GM21529 (cell line): ENCODE data around the gene SHQ1.
A peak's percentile ranks its signal among the peaks of the same experiment; 100 is the strongest.
"Not testable (repeated sequence)": the region's sequence is repeated elsewhere in the genome, so short reads cannot be mapped to it uniquely, and the experiment has no call there.

Experiments
- ATAC-seq: cut with Tn5 transposase; IDR thresholded peaks from one replicate; pipeline ENCODE4 v1.9.1; 2021; ENCODE audit not compliant: unreplicated experiment

SHQ1 gene

DNA sequence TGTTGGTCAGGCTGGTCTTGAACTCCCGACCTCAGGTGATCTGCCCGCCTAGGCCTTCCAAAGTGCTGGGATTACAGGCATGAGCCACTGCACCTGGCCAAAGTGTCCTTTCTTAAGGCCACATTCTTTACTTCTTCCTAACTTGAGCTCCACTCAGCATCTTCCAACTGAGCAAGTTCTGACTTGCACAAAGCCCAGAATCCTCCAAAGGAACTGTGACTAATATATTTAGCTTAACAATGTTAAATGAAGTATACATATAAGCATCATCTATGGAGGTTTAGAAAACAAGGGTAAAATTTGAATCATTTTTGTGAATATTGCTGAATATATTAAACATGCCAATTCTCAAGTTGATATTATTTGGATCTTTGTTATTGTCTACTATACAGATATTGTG is 93.7 kb downstream of the SHQ1 start:
- no peak for ATAC-seq

GRCh38 chr3:72753495-72753894 is 94.8 kb downstream of the SHQ1 start:
- ATAC-seq = no peak

- no peak for ATAC-seq
Observed at GRCh38 chr3:72750405-72750965, 97.8 kb downstream of the SHQ1 start.

GRCh38 chr3:72748659-72749058 is 99.6 kb downstream of the SHQ1 start:
- ATAC-seq = no peak

GRCh38 chr3:72746430-72747411 is 101.5 kb downstream of the SHQ1 start:
- no peak for ATAC-seq

- no peak for ATAC-seq
Observed at GRCh38 chr3:72745146-72745999, 102.9 kb downstream of the SHQ1 start.

DNA sequence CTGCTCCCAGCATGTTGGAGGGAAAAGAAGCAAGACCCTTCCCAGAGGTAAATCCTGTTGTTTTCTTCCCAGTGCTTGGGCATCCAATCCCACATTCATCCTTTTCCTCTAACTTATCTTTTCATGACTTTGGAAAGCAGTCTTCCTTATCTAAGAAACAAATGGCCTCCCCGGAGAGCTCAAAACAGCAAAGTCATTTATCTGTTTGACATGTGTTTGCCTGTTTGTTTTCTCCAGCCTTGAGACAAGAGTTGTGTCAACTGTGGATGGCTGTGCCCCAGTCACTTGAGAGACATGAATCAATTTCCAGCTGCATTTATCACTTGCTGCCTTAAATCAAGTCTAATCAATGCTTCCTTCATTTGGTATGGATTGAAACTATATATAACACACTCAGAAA is 103.9 kb downstream of the SHQ1 start:
- no peak for ATAC-seq

DNA sequence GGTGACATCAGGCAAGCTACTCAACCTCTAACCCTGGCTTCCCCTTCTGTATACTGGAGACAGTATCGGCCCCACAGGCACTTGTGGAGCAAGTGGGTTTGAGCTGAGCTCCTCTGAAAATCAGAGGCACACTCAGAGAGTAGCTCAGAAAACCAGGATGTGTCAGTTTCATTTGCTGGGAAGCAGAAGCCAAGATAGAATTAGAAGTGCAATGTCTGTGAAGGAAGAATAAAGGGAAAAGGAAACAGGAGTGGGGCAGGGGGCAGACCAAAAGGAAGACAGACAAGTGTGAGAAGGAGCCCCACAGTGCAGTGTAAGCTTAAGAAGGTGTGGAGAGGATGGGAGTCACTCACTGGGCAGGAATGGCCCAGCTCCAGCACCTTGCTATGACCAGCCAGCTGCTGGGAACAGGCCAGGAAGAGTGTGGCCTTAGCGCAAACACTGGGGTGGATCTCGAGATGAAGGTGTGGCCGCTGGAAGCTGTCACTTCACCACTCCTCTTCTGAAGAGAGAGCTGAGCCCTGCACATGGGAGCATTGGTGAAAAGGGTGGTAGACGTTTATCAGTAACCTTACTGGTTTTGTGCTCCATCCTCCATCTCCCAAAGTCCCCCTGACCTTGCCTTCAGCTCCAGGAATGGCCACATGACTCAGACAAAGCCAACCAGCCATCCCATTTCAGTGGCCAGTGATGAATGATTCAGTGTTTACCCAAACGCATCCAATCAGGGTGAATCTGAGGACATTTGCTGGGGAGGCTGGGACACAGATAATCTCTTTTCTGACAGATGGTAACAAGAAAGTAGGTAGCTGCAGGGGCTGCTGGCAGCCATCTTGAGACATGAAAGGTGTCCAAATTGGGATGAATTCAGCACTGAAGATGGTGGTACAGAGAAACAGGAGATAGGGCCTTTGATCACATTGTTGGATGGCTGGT is 108.4 kb downstream of the SHQ1 start:
- no peak for ATAC-seq

DNA sequence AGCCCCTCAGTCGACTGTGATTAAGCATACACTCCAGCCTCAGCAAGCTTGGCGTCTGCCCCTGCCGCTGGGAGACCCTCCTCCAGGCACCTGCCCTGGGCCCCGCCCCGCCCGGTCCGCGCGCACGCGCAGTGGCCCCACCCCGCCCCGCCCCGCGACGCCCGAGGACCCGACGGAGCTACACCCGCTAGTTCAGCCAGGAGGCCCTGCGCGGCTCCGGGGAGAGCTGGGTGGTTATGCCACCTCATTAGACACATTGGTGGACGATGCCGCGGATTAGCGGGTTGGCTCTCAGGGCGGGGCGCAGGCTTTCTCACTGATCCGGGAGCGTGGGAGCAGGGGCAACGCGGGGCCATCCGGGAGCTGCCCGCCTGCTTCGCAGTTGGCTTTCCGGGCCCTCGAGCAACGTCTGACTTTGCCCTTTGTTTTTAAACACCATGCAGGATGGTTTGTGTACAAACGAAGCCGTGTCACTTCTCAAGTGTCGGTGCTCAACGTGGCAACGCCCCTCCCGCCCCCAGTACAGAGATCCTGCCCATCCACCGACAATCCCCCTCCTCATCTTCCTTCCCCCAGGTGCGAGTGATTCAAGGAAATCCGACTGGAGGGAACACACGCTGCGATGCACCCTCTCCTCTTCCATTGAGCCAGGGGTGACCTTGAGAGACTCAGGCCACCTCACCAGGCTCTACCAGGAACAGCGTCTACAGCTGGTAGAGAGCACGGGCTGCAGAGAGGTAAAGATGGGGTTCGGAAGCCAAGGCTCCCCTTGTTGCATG is 109.3 kb downstream of the SHQ1 start:
- ATAC-seq = peak; percentile 78

DNA sequence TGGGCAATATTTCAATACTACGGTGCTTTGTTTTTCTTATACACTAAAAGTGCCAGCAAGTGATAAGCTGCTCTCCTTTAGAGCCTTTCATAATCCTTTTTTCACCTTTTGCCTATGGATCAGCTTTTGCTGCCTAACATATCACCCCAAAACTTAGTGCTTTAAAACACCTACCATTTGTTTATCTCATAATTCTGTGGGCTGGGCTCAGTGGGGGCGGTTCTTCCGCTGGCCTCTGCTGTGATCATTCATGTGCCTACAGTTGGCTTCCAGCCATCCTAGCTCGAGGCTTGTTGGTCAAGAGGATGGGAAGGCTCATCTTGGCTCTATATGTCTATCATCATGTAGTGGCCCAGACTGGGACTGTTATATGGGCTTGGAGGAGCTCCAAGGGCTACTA is 113.2 kb downstream of the SHQ1 start:
- not testable (repeated sequence) for ATAC-seq

DNA sequence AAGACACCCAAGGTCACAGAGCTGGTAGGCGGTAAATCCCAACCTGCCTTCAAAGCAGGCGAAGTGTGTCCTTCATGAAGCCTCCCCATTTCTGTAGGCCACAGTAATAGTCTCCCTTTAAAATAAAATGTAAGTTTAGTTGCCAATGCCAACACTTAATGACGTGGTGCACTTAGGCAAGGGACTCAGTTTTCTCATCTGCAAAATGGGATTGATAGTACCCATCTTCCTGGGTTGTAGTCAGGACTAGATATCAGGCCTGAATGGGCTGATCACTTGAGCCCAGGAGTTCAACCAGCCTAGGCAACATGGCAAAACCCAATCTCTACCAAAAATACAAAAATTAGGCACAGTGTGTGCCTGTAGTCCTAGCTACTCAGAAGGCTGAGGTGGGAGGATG is 114.6 kb downstream of the SHQ1 start:
- ATAC-seq = no peak

DNA sequence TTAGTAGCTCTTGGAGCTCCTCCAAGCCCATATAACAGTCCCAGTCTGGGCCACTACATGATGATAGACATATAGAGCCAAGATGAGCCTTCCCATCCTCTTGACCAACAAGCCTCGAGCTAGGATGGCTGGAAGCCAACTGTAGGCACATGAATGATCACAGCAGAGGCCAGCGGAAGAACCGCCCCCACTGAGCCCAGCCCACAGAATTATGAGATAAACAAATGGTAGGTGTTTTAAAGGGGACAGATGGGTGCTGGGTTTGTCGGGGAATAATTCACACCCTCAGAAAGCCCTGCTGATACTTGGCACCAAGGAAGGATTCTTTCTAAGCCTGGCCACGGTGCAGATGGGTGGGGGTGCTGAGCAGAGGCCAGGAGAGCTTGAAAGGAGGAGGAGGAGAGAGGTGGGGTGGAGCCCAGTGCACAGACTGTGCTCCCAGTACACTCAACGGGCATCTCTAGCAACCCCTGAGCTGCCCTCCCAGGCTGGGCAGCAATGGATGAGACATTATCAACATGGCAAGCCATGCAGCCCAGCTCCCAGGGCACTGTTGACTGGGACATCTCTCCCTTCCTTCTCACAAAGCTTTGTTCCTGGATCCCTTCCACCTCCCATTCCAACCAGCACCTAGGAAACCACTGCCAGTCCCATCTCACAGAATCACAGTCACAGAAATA is 115.4 kb downstream of the SHQ1 start:
- ATAC-seq = not testable (repeated sequence)

DNA sequence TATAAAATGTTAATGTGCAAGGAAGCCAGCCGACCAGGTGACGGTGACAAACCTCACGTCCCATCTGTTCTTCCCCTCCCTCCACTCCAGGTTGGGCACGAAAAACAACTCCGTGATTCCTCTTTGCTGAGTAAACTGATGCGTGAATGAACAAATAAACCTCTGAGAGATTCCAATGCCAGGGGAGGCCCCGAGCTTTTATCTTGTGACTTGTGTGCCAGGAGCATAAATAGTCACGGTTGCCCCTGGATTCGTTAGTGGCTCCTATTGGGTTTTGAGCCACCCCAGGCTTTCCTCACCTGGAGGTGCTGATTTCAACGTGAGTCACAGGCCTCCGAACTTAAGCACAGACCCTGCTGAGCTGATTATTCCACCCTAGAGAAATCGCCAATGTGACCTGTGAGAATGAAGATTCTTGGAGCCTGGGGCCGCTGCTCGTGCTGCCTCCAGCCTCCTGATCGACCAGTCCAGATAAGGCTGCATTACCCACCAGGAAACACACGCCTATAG is 119.2 kb downstream of the SHQ1 start:
- ATAC-seq = no peak

DNA sequence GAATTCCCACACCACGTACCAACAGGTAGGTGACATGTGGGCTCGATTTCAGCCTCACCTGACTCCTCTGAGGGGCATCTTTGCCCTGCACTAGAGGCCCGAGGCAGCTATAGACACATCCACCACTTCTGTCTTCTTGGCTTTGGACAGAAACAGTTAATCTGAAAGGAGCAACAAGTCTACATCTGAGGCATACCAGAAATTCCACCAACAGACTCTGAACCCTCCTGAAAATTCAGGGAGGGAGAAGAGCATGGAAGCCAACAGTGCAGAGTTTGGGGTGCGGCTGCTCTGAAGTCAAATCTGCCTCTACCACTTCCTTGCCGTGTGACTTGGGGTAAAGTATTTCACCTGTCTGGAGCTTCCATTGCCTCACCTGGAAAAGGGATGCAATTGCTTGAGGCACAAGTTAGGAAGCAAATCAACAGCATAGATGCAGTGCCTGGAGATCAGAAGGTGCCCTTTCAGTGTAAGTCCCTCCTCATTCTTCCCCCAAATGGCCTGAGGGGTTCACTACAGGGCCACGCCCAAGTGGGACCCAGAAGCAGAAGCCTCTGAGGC is 119.8 kb downstream of the SHQ1 start:
- ATAC-seq = no peak

DNA sequence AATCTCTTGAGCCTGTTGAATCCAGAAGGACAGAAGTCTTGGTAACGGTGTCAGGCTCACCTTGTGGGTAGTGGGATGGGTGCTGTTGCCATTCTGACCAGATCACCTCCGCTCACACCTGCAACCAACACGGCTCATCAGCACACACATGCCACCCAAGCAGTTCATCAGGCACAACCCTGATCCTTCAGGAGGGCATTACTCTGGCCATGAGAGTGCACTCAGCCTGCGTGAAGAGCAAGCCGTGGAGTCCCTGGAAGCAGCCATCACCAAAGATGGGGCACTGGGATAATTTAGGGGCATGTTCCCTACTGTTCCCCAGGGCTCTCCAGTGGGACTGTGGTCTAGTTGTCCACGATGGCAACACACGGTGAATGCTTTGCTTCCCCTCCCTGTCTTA is 120.5 kb downstream of the SHQ1 start:
- ATAC-seq = no peak

DNA sequence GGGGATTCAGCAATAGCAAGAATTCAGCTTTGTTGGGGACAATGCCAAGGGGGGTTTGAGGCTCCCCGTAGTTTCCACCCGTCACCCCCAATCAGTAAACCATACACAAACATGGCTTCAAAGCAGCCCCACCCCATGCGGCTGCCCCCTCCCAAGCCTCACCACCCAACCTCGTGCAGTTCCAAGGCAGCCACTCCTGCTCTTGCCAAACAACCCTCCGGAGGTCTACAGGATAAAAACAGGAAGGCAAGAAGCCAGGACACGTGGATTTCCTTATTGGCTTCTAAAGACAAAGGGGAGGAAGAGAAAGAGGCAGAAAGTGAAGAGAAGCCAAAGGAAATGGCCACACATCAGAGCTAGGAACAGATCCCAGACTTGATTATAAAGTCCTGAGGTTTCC is 121.1 kb downstream of the SHQ1 start:
- ATAC-seq = no peak

GRCh38 chr3:72725229-72725628 is 123.0 kb downstream of the SHQ1 start:
- ATAC-seq = no peak

GRCh38 chr3:72724070-72724469 is 124.2 kb downstream of the SHQ1 start:
- no peak for ATAC-seq
